H1 (cell line): ENCODE measurements around the gene DYRK1A. TPM values are rescaled to one million over a fixed set of nuclear protein-coding genes. Genes with fewer than 3 reads are reported as not detected.

Experiments used
- CTCF ChIA-PET: fragments of 300-600 bp; sonication (Branson Sonifier 250); formaldehyde crosslinking; loops from one replicate; lab custom pipeline; 2021; ENCODE audit not compliant: partially characterized antibody; lab: Charles Lee
- POLR2A ChIA-PET: fragments of 300-600 bp; sonication (Branson Sonifier 250); formaldehyde crosslinking; loops from one replicate; lab custom pipeline; 2021; ENCODE audit warnings: inconsistent platforms; ENCODE audit not compliant: partially characterized antibody; lab: Charles Lee
- DNase-seq, 2 experiments: peaks; one replicate each; pipeline versions ENCODE4 v3.0.0 to v3.0.0-alpha.2; 2010 to 2022; ENCODE audit warnings: low spot score in 2 of 2, low read depth in 1 of 2, mixed read lengths in 1 of 2
- FAIRE-seq: peaks from 2 replicates; lab custom pipeline; 2011; peaks lifted over from hg19 to GRCh38; lab: Jason Lieb, UNC
- H2AFZ ChIP-seq: 2 replicates; pipeline ENCODE4 v1.8.1; 2012; ENCODE audit warnings: low read length, inconsistent platforms
- H2AK5ac ChIP-seq: 2 replicates; pipeline ENCODE4 v1.6.1; 2013; ENCODE audit warnings: low read depth, low read length
- H2BK120ac ChIP-seq: replicated peaks from 2 replicates; pipeline ENCODE3; 2013; ENCODE audit warnings: low read depth, low read length, inconsistent platforms
- H2BK12ac ChIP-seq: 2 replicates; pipeline ENCODE4 v1.6.1; 2013; ENCODE audit warnings: low read depth, low read length
- H2BK15ac ChIP-seq: 2 replicates; pipeline ENCODE4 v1.6.1; 2013; ENCODE audit warnings: low read length
- H2BK20ac ChIP-seq: 2 replicates; pipeline ENCODE4 v1.6.1; 2013; ENCODE audit warnings: low read length
- H2BK5ac ChIP-seq: 2 replicates; pipeline ENCODE4 v1.6.1; 2013; ENCODE audit warnings: low read depth, low read length
- H3K14ac ChIP-seq: 2 replicates; pipeline ENCODE4 v1.6.1; 2013; ENCODE audit warnings: inconsistent platforms; ENCODE audit not compliant: insufficient read length
- H3K18ac ChIP-seq: 2 replicates; pipeline ENCODE4 v1.6.1; 2013; ENCODE audit warnings: low read length; ENCODE audit errors: extremely low read depth
- H3K23ac ChIP-seq: 2 replicates; pipeline ENCODE4 v1.6.1; 2013; ENCODE audit warnings: inconsistent platforms; ENCODE audit not compliant: insufficient read length
- H3K23me2 ChIP-seq: 2 replicates; pipeline ENCODE4 v1.6.1; 2013; ENCODE audit warnings: low read depth, low read length
- H3K27ac ChIP-seq: 2 replicates; pipeline ENCODE4 v1.6.1; 2011; ENCODE audit warnings: low read depth, low read length, inconsistent platforms
- H3K27me3 ChIP-seq, 4 experiments: replicated peaks in 1 of 4; 1 replicate in 1 of 4; 2 replicates in 3 of 4; pipeline versions ENCODE4 v1.6.1 to v1.8.1; 2011 to 2013; ENCODE audit warnings: low read length in 3 of 4, mild to moderate bottlenecking in 3 of 4, inconsistent platforms in 2 of 4, mixed read lengths in 2 of 4, moderate library complexity in 1 of 4; ENCODE audit not compliant: control insufficient read depth in 3 of 4, insufficient read depth in 3 of 4; ENCODE audit errors: extremely low read depth in 1 of 4
- H3K36me3 ChIP-seq, 4 experiments: 2 replicates each; pipeline versions ENCODE4 v1.6.1 to v1.8.1; 2011 to 2013; ENCODE audit warnings: mild to moderate bottlenecking in 4 of 4, low read length in 3 of 4, moderate library complexity in 2 of 4, control low read depth in 1 of 4, inconsistent platforms in 1 of 4; ENCODE audit not compliant: insufficient read depth in 4 of 4, control insufficient read depth in 2 of 4
- H3K4ac ChIP-seq: replicated peaks from 2 replicates; pipeline ENCODE3; 2013; ENCODE audit warnings: low read length, low read depth, mixed read lengths, inconsistent platforms; ENCODE audit not compliant: insufficient read length
- H3K4me1 ChIP-seq, 4 experiments: replicated peaks in 1 of 4; 1 replicate in 1 of 4; 2 replicates in 3 of 4; pipeline versions ENCODE4 v1.6.1 to v1.8.1; 2011 to 2013; ENCODE audit warnings: low read length in 3 of 4, inconsistent platforms in 2 of 4, mixed read lengths in 1 of 4; ENCODE audit not compliant: insufficient read depth in 4 of 4, control insufficient read depth in 3 of 4
- H3K4me2 ChIP-seq, 2 experiments: 2 replicates each; pipeline versions ENCODE4 v1.6.1 to v1.8.1; 2011 to 2013; ENCODE audit warnings: low read depth in 2 of 2, low read length in 2 of 2, control low read depth in 1 of 2, inconsistent platforms in 1 of 2, mild to moderate bottlenecking in 1 of 2; ENCODE audit not compliant: insufficient read depth in 1 of 2
- H3K4me3 ChIP-seq, 4 experiments: fragments of 200-600, 300-600 bp in 1 of 4; sonication (generic), shearing (Covaris generic), sonication (Bioruptor Twin) in 1 of 4; 2 replicates each; pipeline versions ENCODE4 v1.5.1 to v1.8.1; 2011 to 2016; ENCODE audit warnings: low read length in 4 of 4, low read depth in 3 of 4, control low read depth in 2 of 4, inconsistent platforms in 2 of 4, mild to moderate bottlenecking in 2 of 4, mixed read lengths in 1 of 4, moderate library complexity in 1 of 4; ENCODE audit not compliant: insufficient read depth in 2 of 4; ENCODE audit errors: extremely low read depth in 1 of 4
- H3K56ac ChIP-seq: replicated peaks from 2 replicates; pipeline ENCODE3; 2013; ENCODE audit warnings: low read depth, mild to moderate bottlenecking, mixed read lengths, low read length, inconsistent platforms; ENCODE audit not compliant: insufficient read length
- H3K79me1 ChIP-seq: 2 replicates; pipeline ENCODE4 v1.6.1; 2013; ENCODE audit warnings: low read depth, low read length, control low read depth
- H3K79me2 ChIP-seq, 2 experiments: 2 replicates each; pipeline versions ENCODE4 v1.6.1 to v1.8.1; 2012 to 2013; ENCODE audit warnings: low read length in 2 of 2, mild to moderate bottlenecking in 2 of 2, inconsistent platforms in 1 of 2; ENCODE audit not compliant: insufficient read depth in 2 of 2, control insufficient read depth in 1 of 2
- H3K9ac ChIP-seq, 4 experiments: replicated peaks in 1 of 4; 1 replicate in 1 of 4; 2 replicates in 3 of 4; pipeline versions ENCODE4 v1.6.1 to v1.8.1; 2011 to 2013; ENCODE audit warnings: low read depth in 3 of 4, low read length in 3 of 4, control low read depth in 2 of 4, mild to moderate bottlenecking in 2 of 4, moderate library complexity in 2 of 4, inconsistent platforms in 1 of 4; ENCODE audit errors: extremely low read depth in 1 of 4
- H3K9me3 ChIP-seq, 2 experiments: 2 replicates each; pipeline versions ENCODE4 v1.6.1 to v1.8.1; 2012 to 2013; ENCODE audit warnings: mild to moderate bottlenecking in 2 of 2, moderate library complexity in 2 of 2, control low read depth in 1 of 2, inconsistent platforms in 1 of 2, low read depth in 1 of 2, low read length in 1 of 2, mixed read lengths in 1 of 2; ENCODE audit not compliant: insufficient read depth in 2 of 2
- H4K20me1 ChIP-seq, 2 experiments: replicated peaks in 1 of 2; 2 replicates each; pipeline versions ENCODE3 to v1.8.1; 2011 to 2013; ENCODE audit warnings: inconsistent platforms in 2 of 2, low read length in 2 of 2, mild to moderate bottlenecking in 1 of 2; ENCODE audit not compliant: insufficient read depth in 2 of 2, control insufficient read depth in 1 of 2
- H4K5ac ChIP-seq: 2 replicates; pipeline ENCODE4 v1.6.1; 2013; ENCODE audit warnings: low read length, low read depth, mixed read lengths, inconsistent platforms; ENCODE audit not compliant: insufficient read length
- H4K8ac ChIP-seq: 2 replicates; pipeline ENCODE4 v1.8.0; 2013; ENCODE audit warnings: mild to moderate bottlenecking, moderate library complexity, low read length, inconsistent platforms; ENCODE audit not compliant: insufficient read depth; ENCODE audit errors: extremely low read depth
- H4K91ac ChIP-seq: replicated peaks from 2 replicates; pipeline ENCODE3; 2013; ENCODE audit warnings: low read length, mixed read lengths, inconsistent platforms; ENCODE audit not compliant: insufficient read length
- WGBS, 2 experiments: shearing (Covaris generic) in 1 of 2; methylation state at CpG; one replicate each; pipeline versions ENCODE4 v1.1.6 to v1.1.7; 2013 to 2015; ENCODE audit warnings: low lambda C conversion rate in 2 of 2, mixed read lengths in 2 of 2, inconsistent platforms in 1 of 2, low coverage in 1 of 2, missing lambda C conversion rate in 1 of 2; ENCODE audit not compliant: insufficient replicate concordance in 2 of 2, insufficient coverage in 1 of 2, insufficient read length in 1 of 2; ENCODE audit errors: extremely low coverage in 1 of 2, missing lambda C conversion rate in 1 of 2; 5-methylcytosine and 5-hydroxymethylcytosine counted together
- polyA plus RNA-seq, 7 experiments: library from polyadenylated mRNA; depleted of rRNA in 3 of 7; stranded (reverse) in 5 of 7; unstranded in 2 of 7; fragments of >200 nt in 5 of 7; fragments of 200-250 nt in 2 of 7; gene quantifications; 1 replicate in 5 of 7; 2 replicates in 1 of 7; 4 replicates in 1 of 7; pipeline versions ENCODE4 v1.2.1 to v1.2.3, GENCODE V29; 2011 to 2013; ENCODE audit warnings: missing spikeins in 2 of 7, mixed read lengths in 2 of 7
- total RNA-seq: library from RNA; stranded (reverse); fragmentation: NEBNext Ultra II Directional; extraction: Animal tissue kit (Norgen Biotek cat#: 25700); gene quantifications from 2 replicates; pipeline ENCODE4 v1.2.1, GENCODE V29; 2021
- TF ChIP-seq, protein P1 (sequence below): IDR thresholded peaks from 2 replicates; pipeline ENCODE4 v1.6.1; 2011; ENCODE audit warnings: low read length, improper control_type of control experiment

DYRK1A gene
- total and polyA plus RNA-seq, 2 of the 8 experiments (the other 6 are each of a cell fraction or from before 2014, with no cell fraction given), result 61.1 to 62.2 TPM

DNA sequence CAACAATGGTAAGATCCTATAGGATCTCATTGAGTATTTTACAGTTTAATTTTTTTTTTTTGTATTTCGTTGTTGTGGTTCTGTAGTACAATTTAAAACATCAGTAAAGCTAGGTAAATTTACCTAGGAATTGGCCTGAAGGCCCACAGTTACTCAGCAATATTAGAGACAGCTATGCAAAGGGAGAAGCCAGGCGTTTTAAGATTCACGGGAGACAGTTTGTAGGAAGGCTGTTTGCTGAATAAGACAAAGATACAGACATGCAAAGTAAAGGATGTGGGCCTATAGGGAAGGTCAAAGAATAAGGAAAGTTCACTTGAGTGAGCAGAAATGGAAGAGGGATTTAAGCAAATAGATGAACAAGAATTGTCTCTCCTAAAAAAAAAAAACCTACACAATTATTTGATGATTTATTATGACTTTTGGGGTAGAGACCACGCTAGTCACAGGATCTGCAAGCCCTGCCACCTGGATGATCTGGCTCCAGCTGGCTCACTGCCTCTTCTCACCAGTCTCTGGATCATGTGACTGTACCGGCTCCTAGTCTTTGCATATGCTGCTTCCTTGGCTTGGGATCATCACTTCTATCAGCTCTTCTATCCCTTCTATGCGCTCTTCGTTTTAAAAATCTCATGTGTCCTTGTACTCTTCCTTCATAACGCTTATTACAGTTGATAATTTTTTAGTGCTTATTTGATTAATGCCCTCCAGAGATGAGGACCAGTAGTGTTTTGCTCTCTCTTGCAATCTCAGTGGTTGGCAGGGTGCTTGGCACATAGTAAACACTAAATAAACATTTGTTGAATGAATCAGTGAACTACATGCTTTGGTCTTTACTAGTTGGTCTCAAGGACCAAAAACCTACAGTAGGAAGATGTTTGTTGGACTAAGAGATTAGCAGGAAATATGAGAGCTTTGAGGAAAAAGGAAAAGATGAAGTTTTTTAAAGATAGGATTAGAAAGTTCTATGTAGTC is 14.1 kb downstream of the DYRK1A start:
- no peak overlapping the region for H4K8ac ChIP-seq
- no peak overlapping the region for H2BK120ac ChIP-seq
- H3K56ac ChIP-seq, result no peak overlapping the region
- no peak for FAIRE-seq
- peak overlapping the region in 1 of 2 experiments; percentile 24; a peak in 1 of 4 replicates for H3K4me2 ChIP-seq
- no peaks in the 10 kb centered on the region for H3K23me2 ChIP-seq
- 0 out of 8 replicates have a peak overlapping the region, but pooled peaks of 1 of the 4 experiments have one; percentile 14 for H3K4me3 ChIP-seq
- no peaks in the 10 kb centered on the region for H3K9me3 ChIP-seq
- H3K79me1 ChIP-seq, result peaks cover 9% of the 10 kb centered on the region
- H2BK12ac ChIP-seq, result no peak overlapping the region
- no peak overlapping the region for H3K14ac ChIP-seq
- H4K91ac ChIP-seq, result no peak overlapping the region
- peaks cover 0 to 2% (median 0%) of the 10 kb centered on the region in 4 experiments; a peak in 1 of 7 replicates for H3K27me3 ChIP-seq
- H2BK20ac ChIP-seq, result no peak overlapping the region
- H3K4ac ChIP-seq, result no peak overlapping the region
- no peak overlapping the region for H3K9ac ChIP-seq
- H3K36me3 ChIP-seq, result no peaks in the 10 kb centered on the region
- no peak for DNase-seq
- H3K18ac ChIP-seq, result no peak overlapping the region
- H3K4me1 ChIP-seq, result peaks cover 2 to 19% (median 9%) of the 10 kb centered on the region in 4 experiments; a peak in 4 of 7 replicates
- H3K27ac ChIP-seq, result no peak overlapping the region
- ChIA-PET POLR2A (interaction anchor here (1.0 kb wide), 2 partner anchors 14 to 34 kb away, joined by 3 read pairs; no protein-coding TSS in a partner anchor), CTCF (interaction anchor here (1.0 to 1.7 kb wide), 5 partner anchors 10 to 82 kb away, joined by 3 to 8 read pairs (median 3); no protein-coding TSS in a partner anchor)
- H3K23ac ChIP-seq, result no peak overlapping the region
- no peak overlapping the region for H2BK5ac ChIP-seq
- H2BK15ac ChIP-seq, result no peak overlapping the region
- no peak overlapping the region for H2AFZ ChIP-seq
- 57% methylated on average over 8 of the region's 8 CpGs; no CpG with 5 or more reads in 1 of the 2 experiments for WGBS, 2 experiments
- peaks cover 81 to 100% of the 10 kb centered on the region in 2 experiments for H3K79me2 ChIP-seq
- H4K20me1 ChIP-seq, result peaks cover 45 to 54% of the 10 kb centered on the region in 2 experiments
- H2AK5ac ChIP-seq, result no peak overlapping the region
- no peak overlapping the region for H4K5ac ChIP-seq
- TF ChIP-seq, protein P1, sequence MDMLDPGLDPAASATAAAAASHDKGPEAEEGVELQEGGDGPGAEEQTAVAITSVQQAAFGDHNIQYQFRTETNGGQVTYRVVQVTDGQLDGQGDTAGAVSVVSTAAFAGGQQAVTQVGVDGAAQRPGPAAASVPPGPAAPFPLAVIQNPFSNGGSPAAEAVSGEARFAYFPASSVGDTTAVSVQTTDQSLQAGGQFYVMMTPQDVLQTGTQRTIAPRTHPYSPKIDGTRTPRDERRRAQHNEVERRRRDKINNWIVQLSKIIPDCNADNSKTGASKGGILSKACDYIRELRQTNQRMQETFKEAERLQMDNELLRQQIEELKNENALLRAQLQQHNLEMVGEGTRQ, result peak; percentile 70
